ENCODE measurements around the gene LCAT.
"Not testable (repeated sequence)": the region's sequence is repeated elsewhere in the genome, so short reads cannot be mapped to it uniquely, and the experiment has no call there.

Gene LCAT

GRCh38 chr16:67946966-67947558, 3.1 kb upstream of the LCAT start:
- DNase-seq (ENCODE audit: low read depth), result no peak

GRCh38 chr16:67946128-67946569, 2.2 kb upstream of the LCAT start:
- DNase-seq (ENCODE audit: low read depth), result no peak

GRCh38 chr16:67945392-67945933, 1.5 kb upstream of the LCAT start:
- no peak for DNase-seq (ENCODE audit: low read depth)

- DNase-seq (ENCODE audit: low read depth), result no peak
Measured at GRCh38 chr16:67944690-67945391, 921 bp upstream of the LCAT start.

- no peak for DNase-seq (ENCODE audit: low read depth)
Measured at GRCh38 chr16:67943256-67943618, 683 bp downstream of the LCAT start.

- DNase-seq (ENCODE audit: low read depth), result no peak
Measured at GRCh38 chr16:67942510-67943255, 1.2 kb downstream of the LCAT start.

GRCh38 chr16:67942200-67942509, 1.8 kb downstream of the LCAT start:
- peak; percentile 30 for DNase-seq (ENCODE audit: low read depth)

- DNase-seq (ENCODE audit: low read depth), result no peak
Measured at GRCh38 chr16:67941469-67942199, 2.3 kb downstream of the LCAT start.

GRCh38 chr16:67940446-67941089, 3.4 kb downstream of the LCAT start:
- DNase-seq (ENCODE audit: low read depth), result no peak

- DNase-seq (ENCODE audit: low read depth), result peak; percentile 49
Measured at GRCh38 chr16:67939507-67940445, 4.1 kb downstream of the LCAT start.

- DNase-seq (ENCODE audit: low read depth), result not testable (repeated sequence)
Measured at GRCh38 chr16:67937713-67938112, 6.2 kb downstream of the LCAT start.

- no peak for DNase-seq (ENCODE audit: low read depth)
Measured at GRCh38 chr16:67936880-67937605, 6.9 kb downstream of the LCAT start.

GRCh38 chr16:67936124-67936879, 7.6 kb downstream of the LCAT start, which contains the start of gene PSMB10:
Gene PSMB10, minus strand, starts transcription at chr16:67936850. Its CDS starts 101 bp downstream, at chr16:67936749.
- DNase-seq (ENCODE audit: low read depth), result peak; percentile 62

GRCh38 chr16:67935402-67936123, 8.4 kb downstream of the LCAT start:
- DNase-seq (ENCODE audit: low read depth), result peak; percentile 95

GRCh38 chr16:67935101-67935401, 8.9 kb downstream of the LCAT start:
- no peak for DNase-seq (ENCODE audit: low read depth)

GRCh38 chr16:67934306-67935100, 9.4 kb downstream of the LCAT start:
- no peak for DNase-seq (ENCODE audit: low read depth)

GRCh38 chr16:67933805-67934204, 10.1 kb downstream of the LCAT start:
- DNase-seq (ENCODE audit: low read depth), result no peak

GRCh38 chr16:67932462-67932840, 11.5 kb downstream of the LCAT start:
- DNase-seq (ENCODE audit: low read depth), result no peak

All from activated T-cell treated with anti-CD3 and anti-CD28 coated beads for 48 hours (primary cell).